Mucosa of gallbladder (tissue), 1 donor: ENCODE measurements around the gene SASS6. TPM values are rescaled to one million over a fixed set of nuclear protein-coding genes. Genes with fewer than 3 reads are reported as not detected.
"Not testable (repeated sequence)": the region's sequence is repeated elsewhere in the genome, so short reads cannot be mapped to it uniquely, and the experiment has no call there.

Experiments used
- DNase-seq: peaks from one replicate; pipeline ENCODE4 v3.0.0-alpha.2; 2020; ENCODE audit warnings: low spot score
- total RNA-seq: library from RNA; stranded (reverse); gene quantifications from one replicate; pipeline ENCODE4 v1.2.1, GENCODE V29; 2021
- donor health status: DM: no; HTN: no; CAD: no.

The SASS6 gene
- total RNA-seq, 1 donor from 2014 or later, result 2.8 TPM

GRCh38 chr1:100107696-100108095 is 25.0 kb downstream of the SASS6 start:
- DNase-seq, result no peak

GRCh38 chr1:100101564-100101963 is 31.2 kb downstream of the SASS6 start:
- no peak for DNase-seq

GRCh38 chr1:100100202-100100601 is 32.5 kb downstream of the SASS6 start:
- DNase-seq, result no peak

GRCh38 chr1:100090471-100090870 is 42.3 kb downstream of the SASS6 start:
- no peak for DNase-seq

GRCh38 chr1:100089082-100089481 is 43.6 kb downstream of the SASS6 start:
- no peak for DNase-seq

- no peak for DNase-seq
Observed at GRCh38 chr1:100087396-100087795, 45.3 kb downstream of the SASS6 start.

- no peak for DNase-seq
Observed at GRCh38 chr1:100080331-100080730, 52.4 kb downstream of the SASS6 start.

- DNase-seq, result no peak
Observed at GRCh38 chr1:100077531-100077930, 55.2 kb downstream of the SASS6 start.

- no peak for DNase-seq
Observed at GRCh38 chr1:100076744-100077143, 56.0 kb downstream of the SASS6 start.

GRCh38 chr1:100076319-100076718 is 56.4 kb downstream of the SASS6 start:
- no peak for DNase-seq

- no peak for DNase-seq
Observed at GRCh38 chr1:100075773-100076172, 57.0 kb downstream of the SASS6 start.

GRCh38 chr1:100074604-100075395 is 57.9 kb downstream of the SASS6 start:
- no peak for DNase-seq

- DNase-seq, result no peak
Observed at GRCh38 chr1:100073531-100073930, 59.2 kb downstream of the SASS6 start.

GRCh38 chr1:100070201-100070939 is 62.4 kb downstream of the SASS6 start:
- DNase-seq, result no peak

GRCh38 chr1:100065969-100066227 is 66.8 kb downstream of the SASS6 start:
- no peak for DNase-seq

GRCh38 chr1:100065183-100065968 is 67.4 kb downstream of the SASS6 start:
- no peak for DNase-seq

- DNase-seq, result no peak
Observed at GRCh38 chr1:100061681-100062080, 71.0 kb downstream of the SASS6 start.

GRCh38 chr1:100053727-100054126 is 79.0 kb downstream of the SASS6 start:
- DNase-seq, result no peak

GRCh38 chr1:100053119-100053518 is 79.6 kb downstream of the SASS6 start:
- no peak for DNase-seq

GRCh38 chr1:100051893-100052292 is 80.8 kb downstream of the SASS6 start:
- DNase-seq, result no peak

GRCh38 chr1:100051401-100051800 is 81.3 kb downstream of the SASS6 start:
- no peak for DNase-seq

- DNase-seq, result no peak
Observed at GRCh38 chr1:100050139-100050538, 82.6 kb downstream of the SASS6 start.

GRCh38 chr1:100047235-100047708 is 85.5 kb downstream of the SASS6 start:
- not testable (repeated sequence) for DNase-seq
